ENCODE data around the gene FAM174B.
"Not testable (repeated sequence)": the region's sequence is repeated elsewhere in the genome, so short reads cannot be mapped to it uniquely, and the experiment has no call there.

The FAM174B gene

DNA sequence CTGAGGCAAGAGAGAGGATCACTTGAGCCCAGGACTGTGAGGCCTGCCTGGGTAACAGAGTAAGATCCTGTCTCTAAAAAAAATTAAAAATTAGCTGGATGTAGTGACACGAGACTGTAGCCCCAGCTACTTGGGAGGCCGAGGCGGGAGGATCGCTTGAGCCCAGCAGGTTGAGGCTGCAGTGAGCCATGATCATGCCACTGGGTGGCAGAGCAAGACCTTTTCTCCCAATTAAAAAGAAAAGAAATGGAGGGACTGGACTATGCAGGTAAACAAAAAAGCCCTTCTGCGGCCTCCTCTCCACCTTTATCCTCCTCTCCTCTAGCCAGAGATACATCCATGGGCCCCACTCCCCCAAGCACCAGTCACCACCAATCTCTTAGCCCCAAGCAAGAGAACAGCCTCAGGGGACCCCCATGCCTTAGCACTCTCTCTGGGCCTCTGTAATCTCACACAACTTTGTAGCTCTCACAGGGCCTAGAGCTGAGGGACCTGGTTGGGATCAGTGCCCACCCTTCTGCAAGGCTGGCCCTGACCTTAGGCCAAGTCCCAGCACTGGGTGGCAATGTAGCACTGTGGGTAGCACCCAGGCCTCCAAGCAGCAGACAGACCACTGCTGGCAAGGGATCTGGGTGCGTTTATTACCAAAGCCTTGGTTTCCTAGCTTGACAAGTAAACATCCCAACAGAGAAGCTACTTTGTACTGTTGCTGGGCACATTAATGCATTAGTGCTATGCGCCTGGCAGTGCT lies 43.4 kb downstream of the FAM174B start:
- Histone ChIP-seq H3K36me3 (ENCODE audit: insufficient read depth) (no peaks in the 10 kb centered on the region), H4K20me1 (ENCODE audit: insufficient read depth) (no peaks in the 10 kb centered on the region), H3K4me1 (ENCODE audit: low read depth, poor library complexity, severe bottlenecking) (no peaks in the 10 kb centered on the region), H3K9ac (no peak overlapping the region), H3K27me3 (ENCODE audit: insufficient read depth, low read depth) (no peaks in the 10 kb centered on the region), H3K4me2 (no peak overlapping the region), H3K27ac (no peak overlapping the region), H3K4me3 (IDR thresholded peaks at IDR 0.05; ENCODE audit: insufficient read depth, low read depth, low read length) (no peak overlapping the region), H2AFZ (ENCODE audit: low read depth) (no peak overlapping the region), H3K79me2 (ENCODE audit: insufficient read depth, low read depth) (no peaks in the 10 kb centered on the region)
- TF ChIP-seq, protein P1, sequence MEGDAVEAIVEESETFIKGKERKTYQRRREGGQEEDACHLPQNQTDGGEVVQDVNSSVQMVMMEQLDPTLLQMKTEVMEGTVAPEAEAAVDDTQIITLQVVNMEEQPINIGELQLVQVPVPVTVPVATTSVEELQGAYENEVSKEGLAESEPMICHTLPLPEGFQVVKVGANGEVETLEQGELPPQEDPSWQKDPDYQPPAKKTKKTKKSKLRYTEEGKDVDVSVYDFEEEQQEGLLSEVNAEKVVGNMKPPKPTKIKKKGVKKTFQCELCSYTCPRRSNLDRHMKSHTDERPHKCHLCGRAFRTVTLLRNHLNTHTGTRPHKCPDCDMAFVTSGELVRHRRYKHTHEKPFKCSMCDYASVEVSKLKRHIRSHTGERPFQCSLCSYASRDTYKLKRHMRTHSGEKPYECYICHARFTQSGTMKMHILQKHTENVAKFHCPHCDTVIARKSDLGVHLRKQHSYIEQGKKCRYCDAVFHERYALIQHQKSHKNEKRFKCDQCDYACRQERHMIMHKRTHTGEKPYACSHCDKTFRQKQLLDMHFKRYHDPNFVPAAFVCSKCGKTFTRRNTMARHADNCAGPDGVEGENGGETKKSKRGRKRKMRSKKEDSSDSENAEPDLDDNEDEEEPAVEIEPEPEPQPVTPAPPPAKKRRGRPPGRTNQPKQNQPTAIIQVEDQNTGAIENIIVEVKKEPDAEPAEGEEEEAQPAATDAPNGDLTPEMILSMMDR (conservative IDR thresholded peaks at IDR 0.05; ENCODE audit: low read depth, low read length), result no peak

DNA sequence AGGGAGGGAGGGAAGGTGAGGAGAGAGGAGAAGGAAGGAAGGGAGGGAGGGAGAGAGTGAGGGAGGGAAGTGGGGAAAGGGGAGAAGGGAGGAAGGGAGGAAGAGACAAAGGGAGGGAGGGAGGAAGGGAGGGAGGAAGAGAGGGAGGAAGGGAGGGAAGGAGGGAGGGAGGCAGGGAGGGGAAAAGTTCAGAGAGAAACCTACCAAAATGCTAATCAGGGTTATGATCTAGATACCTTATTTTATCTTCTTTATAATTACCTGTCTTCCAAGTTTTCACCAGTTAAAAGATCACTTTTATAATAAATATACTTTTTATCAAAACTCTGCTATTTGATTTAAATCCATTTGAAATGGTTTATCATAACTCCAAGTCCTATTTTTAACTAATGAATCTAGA lies 44.4 kb downstream of the FAM174B start:
- H2AFZ ChIP-seq (ENCODE audit: low read depth), result no peak overlapping the region
- TF ChIP-seq, protein P1 (conservative IDR thresholded peaks at IDR 0.05; ENCODE audit: low read depth, low read length), result no peak
- H4K20me1 ChIP-seq (ENCODE audit: insufficient read depth), result no peaks in the 10 kb centered on the region
- no peaks in the 10 kb centered on the region for H3K27me3 ChIP-seq (ENCODE audit: insufficient read depth, low read depth)
- H3K27ac ChIP-seq, result no peak overlapping the region
- H3K4me1 ChIP-seq (ENCODE audit: low read depth, poor library complexity, severe bottlenecking), result no peaks in the 10 kb centered on the region
- H3K9ac ChIP-seq, result no peak overlapping the region
- no peak overlapping the region for H3K4me2 ChIP-seq
- no peaks in the 10 kb centered on the region for H3K36me3 ChIP-seq (ENCODE audit: insufficient read depth)
- H3K4me3 ChIP-seq (IDR thresholded peaks at IDR 0.05; ENCODE audit: insufficient read depth, low read depth, low read length), result no peak overlapping the region
- no peaks in the 10 kb centered on the region for H3K79me2 ChIP-seq (ENCODE audit: insufficient read depth, low read depth)

GRCh38 chr15:92610101-92610520 lies 45.5 kb downstream of the FAM174B start:
- Histone ChIP-seq H3K79me2 (ENCODE audit: insufficient read depth, low read depth) (no peaks in the 10 kb centered on the region), H3K4me1 (ENCODE audit: low read depth, poor library complexity, severe bottlenecking) (no peaks in the 10 kb centered on the region), H2AFZ (ENCODE audit: low read depth) (no peak overlapping the region), H3K36me3 (ENCODE audit: insufficient read depth) (no peaks in the 10 kb centered on the region), H3K27me3 (ENCODE audit: insufficient read depth, low read depth) (no peaks in the 10 kb centered on the region), H4K20me1 (ENCODE audit: insufficient read depth) (no peaks in the 10 kb centered on the region), H3K9ac (no peak overlapping the region), H3K27ac (no peak overlapping the region), H3K4me2 (no peak overlapping the region), H3K4me3 (IDR thresholded peaks at IDR 0.05; ENCODE audit: insufficient read depth, low read depth, low read length) (no peak overlapping the region)
- TF ChIP-seq, protein P1 (conservative IDR thresholded peaks at IDR 0.05; ENCODE audit: low read depth, low read length), result no peak

- H2AFZ ChIP-seq (ENCODE audit: low read depth), result no peak overlapping the region
- no peak overlapping the region for H3K27ac ChIP-seq
- no peak overlapping the region for H3K9ac ChIP-seq
- H3K4me1 ChIP-seq (ENCODE audit: low read depth, poor library complexity, severe bottlenecking), result no peaks in the 10 kb centered on the region
- no peak overlapping the region for H3K4me3 ChIP-seq (IDR thresholded peaks at IDR 0.05; ENCODE audit: insufficient read depth, low read depth, low read length)
- no peaks in the 10 kb centered on the region for H3K79me2 ChIP-seq (ENCODE audit: insufficient read depth, low read depth)
- H3K4me2 ChIP-seq, result no peak overlapping the region
- no peaks in the 10 kb centered on the region for H4K20me1 ChIP-seq (ENCODE audit: insufficient read depth)
- TF ChIP-seq, protein P1 (conservative IDR thresholded peaks at IDR 0.05; ENCODE audit: low read depth, low read length), result no peak
- no peaks in the 10 kb centered on the region for H3K27me3 ChIP-seq (ENCODE audit: insufficient read depth, low read depth)
- H3K36me3 ChIP-seq (ENCODE audit: insufficient read depth), result no peaks in the 10 kb centered on the region
These were observed 46.5 kb downstream of the FAM174B start for GRCh38 chr15:92608866-92609700.

- H3K4me3 ChIP-seq (IDR thresholded peaks at IDR 0.05; ENCODE audit: insufficient read depth, low read depth, low read length); H3K27me3 ChIP-seq (ENCODE audit: insufficient read depth, low read depth): not testable (repeated sequence)
These were observed 48.8 kb downstream of the FAM174B start for GRCh38 chr15:92606836-92607150.

More at GRCh38 chr15:92606836-92607150, 48.8 kb downstream of the FAM174B start:
- H3K27ac ChIP-seq; H3K9ac ChIP-seq; H2AFZ ChIP-seq (ENCODE audit: low read depth); H3K79me2 ChIP-seq (ENCODE audit: insufficient read depth, low read depth); H3K4me2 ChIP-seq; H4K20me1 ChIP-seq (ENCODE audit: insufficient read depth); H3K4me1 ChIP-seq (ENCODE audit: low read depth, poor library complexity, severe bottlenecking); H3K36me3 ChIP-seq (ENCODE audit: insufficient read depth): not testable (repeated sequence)
